HG03469 (cell line): ENCODE data around the gene BRAT1.
"Not testable (repeated sequence)": the region's sequence is repeated elsewhere in the genome, so short reads cannot be mapped to it uniquely, and the experiment has no call there.

Experiments used
- ATAC-seq: cut with Tn5 transposase; IDR thresholded peaks from one replicate; pipeline ENCODE4 v1.9.1; 2021; ENCODE audit warnings: mild to moderate bottlenecking, moderate library complexity, moderate number of reproducible peaks; ENCODE audit not compliant: unreplicated experiment

Gene BRAT1

DNA sequence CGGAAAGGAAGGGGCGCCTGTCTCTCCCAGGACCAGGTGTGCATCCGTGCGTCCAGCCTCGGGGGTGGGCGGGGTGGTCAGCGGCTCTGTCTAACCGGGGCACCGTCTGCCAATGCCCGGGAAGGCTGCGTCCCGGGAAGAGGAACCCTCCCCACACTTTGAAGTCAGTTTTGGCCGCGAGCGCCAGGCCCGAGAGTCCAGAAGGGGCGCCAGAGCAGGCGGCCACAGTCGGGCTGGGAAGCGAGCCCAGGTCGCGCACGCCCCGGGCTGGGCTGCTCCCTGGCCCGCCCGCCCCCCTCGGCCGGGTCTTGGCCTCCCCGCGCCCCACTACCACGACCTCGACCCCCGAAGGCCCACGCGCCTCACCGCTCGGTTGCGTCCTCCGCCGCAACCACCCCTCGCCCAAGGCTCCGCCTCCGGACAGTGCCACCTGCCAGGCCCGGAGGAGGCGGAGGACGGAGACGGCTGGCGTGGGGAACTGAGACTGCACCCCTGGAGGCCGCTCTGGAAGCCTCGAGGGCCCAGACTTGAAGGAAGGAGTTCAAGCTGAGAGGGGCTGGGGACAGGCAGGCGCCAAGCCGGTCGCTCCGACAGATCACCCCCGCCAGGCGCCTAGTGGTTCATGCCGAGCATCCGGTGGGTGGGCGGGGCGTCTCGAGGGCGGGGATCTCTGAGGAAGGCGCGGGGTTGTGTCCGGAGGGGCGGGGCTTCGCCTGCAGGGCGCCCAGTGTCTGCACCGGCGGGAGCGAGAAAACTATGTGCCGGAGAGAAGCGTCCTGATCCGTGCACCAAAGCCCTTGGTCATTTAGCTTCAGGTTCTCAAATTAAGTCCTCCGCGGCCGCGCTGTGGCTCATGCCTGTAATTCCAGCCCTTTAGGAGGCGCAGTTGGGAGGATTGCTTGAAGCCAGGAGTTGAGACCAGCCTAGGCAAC lies at the start of gene BRAT1:
BRAT1 (minus strand) TSS at position 404 of the 932 bp plus-strand sequence. CDS start 1,093 bp downstream, outside the sequence.
- ATAC-seq: peak; percentile 53

DNA sequence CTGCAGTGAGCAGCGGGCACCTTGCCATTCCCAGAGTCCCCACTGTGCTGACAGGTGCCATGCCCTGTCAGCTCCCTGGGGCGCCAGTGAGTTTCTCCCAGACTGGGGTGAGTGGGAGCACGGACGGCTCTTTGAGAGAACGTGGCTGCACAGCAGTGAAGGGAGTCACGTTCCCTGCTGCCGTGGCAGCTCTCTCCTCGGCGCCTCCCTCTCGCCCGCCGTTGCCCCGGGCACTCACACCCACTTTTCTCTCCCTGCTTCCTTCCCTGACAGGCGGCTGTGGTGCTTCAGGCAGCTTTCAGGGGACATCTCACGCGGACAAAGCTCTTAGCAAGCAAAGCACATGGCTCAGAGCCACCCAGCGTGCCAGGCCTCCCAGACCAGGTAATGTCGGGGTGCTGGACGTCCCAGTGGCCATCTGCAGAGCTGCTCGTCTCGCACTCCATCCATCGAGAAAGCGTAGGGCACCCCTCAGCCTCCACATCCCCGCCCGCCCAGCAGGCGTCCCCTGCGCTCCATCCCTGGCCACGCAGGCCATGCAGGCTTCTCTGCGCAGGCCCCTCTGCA lies 49.4 kb upstream of the BRAT1 start:
- ATAC-seq: no peak

DNA sequence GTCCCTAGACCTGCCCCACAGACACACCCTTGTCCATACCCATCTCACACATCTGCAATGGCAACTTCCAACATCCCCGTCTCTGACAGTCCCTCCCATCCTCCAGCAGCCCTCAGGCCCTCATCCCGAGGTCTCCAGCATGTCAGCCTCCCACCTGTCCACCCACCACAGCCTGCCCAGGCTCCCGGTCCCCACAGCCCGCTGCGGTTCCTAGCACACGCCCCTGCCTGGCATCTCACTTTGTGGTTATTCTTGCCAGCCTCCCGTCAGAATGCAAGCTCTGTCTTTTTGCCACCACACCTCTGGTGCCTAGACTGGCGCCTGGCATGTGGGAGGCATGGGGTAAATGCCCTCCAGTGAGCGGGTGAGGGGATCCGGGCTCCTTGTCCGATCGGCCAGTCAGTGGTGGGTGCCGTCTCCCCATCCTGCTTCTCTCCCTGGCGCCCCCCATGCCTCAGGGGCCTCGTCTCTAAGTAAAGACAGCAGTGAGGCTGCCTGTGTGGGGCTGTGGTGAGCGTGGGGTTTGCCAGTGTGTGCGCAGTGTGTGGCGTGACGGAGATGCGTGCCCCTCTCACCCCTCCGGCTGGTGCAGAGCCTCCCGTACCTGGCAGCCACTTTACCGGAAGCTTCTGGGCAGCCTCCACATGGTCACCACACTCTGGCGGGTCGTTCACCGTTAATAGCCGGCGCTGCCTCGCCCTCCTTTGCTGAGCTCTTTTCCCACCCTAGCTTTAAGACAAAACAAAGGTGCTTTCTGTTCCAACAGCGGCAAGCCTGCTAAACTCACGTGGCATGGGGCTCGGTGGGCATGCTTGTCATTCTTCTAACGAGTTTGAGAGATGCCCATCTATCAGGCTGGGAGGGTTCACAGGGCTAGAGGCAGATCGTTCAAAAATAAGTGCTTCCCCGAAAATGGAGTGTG lies 48.0 kb upstream of the BRAT1 start:
- ATAC-seq: no peak

DNA sequence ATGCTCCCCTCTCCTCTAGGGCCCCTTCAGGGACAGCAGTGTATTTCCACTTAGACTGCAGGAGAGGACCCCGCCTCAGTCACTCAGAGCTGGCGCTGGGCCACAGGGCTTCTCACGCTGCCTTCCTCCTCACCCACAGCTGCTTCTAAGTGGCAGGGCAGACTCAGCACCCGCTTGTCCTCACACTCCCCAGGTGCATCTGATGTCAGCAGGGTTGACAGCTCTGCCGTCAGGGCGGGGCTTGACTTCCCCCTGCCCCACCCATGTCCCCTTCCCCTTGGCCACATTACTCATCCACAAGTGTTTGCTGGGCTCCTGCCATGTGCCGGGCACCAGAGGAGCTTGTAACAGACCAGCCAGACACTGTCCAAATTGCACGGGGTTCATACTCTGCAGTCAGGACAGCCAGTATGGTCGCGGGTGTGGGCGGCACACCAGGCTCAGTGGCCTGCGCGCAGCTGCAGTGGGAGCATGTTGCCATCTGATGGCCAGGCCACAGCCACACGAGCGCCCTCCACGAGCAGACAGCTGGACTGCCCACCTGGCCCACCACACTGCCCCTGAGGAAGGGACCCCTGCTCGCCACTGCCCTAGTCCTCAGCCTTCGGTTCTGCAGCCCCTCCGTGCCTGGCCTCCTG lies 47.2 kb upstream of the BRAT1 start:
- ATAC-seq: no peak

DNA sequence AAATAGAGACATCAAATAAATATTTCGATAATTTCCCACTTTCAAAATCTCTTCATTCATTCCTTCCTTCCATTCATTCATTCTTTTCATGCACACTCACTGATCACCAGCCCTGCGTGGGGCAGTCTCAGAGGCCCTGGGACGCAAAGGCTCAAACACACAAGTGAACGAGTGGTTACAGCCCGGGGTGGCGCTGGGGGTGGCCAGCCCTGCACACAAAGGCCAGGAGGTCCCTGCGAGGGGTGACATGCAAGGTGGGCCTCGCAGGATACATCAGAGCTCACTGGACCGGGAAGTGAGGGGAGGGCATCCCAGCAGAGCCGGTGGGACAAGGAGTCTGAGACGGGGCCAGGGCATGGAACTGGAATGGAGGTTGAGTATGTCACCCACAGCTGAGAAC lies 46.6 kb upstream of the BRAT1 start:
- ATAC-seq: no peak

DNA sequence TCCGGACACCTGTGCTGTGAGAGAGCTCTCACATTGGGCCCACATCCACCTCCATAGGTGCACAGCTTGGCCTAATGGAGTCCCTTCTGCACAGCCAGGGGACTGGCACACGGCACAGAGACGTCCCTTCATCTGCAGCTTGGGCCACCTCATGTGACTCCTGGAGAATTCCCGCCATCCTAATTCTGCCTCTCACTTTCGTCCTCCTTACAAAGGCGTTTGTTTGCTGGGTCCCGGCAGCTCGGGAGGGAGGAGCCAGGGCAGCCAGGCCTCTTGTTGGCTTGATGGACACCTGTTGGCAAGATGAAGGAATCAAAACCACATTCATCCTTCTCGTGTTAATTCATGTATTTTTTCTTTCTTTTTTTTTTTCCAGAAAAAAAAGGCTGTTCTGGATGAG lies 45.7 kb upstream of the BRAT1 start:
- no peak for ATAC-seq

DNA sequence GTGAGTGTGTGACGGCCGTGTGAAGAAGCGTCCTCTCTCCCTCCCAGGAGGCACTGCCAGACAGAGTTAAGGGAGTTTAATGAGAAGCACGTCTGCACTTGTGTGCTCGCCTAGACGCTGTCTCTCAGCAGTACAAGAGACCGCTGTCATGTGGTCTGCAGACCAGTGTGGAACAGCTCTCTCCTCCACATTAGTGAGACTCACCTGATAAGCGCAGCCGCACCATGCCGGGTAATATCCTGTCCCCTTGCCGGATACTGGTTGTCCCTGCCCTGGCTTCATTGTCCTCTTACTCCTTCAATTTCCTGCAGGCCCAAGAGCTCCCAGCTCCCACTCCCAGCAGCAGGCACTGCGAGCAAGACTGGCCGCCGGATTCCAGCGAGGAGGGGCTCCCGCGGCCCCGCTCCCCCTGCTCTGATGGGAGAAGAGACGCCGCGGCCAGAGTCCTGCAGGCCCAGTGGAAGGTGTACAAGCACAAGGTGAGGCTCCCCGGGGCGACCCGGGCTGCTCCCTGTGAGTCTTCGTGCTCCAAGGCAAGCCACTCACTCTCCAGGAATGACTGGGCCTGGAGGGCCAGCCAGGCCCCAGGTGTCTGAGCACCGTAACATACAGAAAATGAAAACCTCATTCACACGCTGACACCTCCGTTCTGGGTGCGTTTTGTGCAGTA lies 43.0 kb upstream of the BRAT1 start:
- no peak for ATAC-seq

DNA sequence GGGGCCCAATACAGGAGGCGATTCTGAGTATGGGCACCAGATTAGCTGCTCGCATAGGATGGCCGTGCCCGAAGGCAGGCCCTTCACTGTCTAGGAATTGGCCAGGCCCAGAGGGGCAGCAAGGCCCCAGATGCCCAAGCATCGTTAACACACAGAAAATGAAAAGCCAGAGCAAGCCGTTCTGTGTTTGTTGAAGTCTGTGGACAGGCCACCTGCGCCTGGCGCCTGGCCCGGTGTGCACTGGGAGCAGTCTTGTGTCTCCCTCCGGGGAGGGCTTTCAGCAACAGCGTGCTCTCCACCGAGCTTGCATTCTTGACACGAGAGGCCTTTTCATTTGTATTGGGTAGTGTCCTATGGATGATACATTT lies 41.9 kb upstream of the BRAT1 start:
- no peak for ATAC-seq

DNA sequence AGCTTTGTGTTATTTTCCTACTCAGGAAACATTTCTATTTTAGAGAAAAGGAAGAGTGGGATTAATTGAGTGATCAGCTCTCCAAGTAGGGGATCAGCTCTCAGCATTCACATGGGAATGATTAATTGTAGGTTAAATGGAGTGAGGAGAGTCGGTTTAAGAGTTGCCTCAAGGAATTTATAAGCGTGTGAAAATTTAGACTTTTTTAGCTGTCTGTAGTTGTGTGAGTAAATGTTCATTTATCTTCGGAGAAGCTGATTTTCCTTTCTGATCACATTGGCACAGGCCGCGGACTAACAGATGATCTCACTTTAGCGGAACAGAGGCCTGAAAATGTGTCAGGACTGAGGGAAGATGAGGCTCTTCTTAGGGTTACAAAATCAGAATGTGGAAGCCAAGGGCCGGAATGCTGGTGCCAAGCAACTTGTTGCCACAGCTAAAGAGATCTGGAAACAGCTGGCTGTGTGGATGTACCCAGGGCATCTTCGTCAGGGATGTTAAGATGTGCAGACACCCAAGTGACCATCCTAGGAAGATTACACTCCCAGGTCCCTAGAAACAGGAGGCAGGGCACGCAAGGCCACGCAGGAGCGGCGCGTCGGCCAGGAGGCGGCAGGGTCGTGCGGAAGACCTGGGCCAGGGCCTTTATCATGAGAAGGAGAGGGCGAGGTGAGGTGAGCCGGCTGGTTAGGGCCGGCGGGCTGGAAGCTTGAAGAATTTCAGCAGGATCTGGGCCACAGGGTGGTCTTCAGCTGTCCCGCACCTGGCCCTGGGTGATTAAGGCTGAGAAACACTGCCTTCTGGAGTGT lies 41.3 kb upstream of the BRAT1 start:
- ATAC-seq: no peak

DNA sequence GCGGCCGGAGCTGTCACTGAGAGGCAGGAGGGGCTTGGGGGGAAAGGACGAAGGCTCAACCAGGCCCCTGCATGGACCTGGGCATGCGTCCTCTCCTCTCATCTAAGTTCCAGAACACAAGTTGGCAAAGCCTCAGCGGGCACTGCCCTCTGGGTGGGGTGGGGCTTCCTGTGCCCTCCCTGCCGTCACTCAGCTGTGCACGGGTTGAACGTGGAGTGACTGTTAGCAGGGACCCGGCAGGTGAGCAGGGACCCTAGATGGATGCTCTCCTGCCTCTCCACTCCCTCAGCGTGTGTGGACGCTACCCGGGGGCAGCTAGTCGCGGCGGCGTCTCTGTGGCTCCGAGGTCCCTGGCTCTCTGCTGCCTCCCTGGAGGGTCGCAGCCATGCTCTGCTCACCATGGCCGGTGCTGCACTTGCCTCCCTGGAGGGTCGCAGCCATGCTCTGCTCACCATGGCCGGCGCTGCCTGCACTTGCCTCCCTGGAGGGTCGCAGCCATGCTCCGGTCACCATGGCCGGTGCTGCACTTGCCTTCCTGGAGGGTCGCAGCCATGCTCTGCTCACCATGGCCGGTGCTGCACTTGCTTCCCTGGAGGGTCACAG lies 40.0 kb upstream of the BRAT1 start:
- no peak for ATAC-seq

DNA sequence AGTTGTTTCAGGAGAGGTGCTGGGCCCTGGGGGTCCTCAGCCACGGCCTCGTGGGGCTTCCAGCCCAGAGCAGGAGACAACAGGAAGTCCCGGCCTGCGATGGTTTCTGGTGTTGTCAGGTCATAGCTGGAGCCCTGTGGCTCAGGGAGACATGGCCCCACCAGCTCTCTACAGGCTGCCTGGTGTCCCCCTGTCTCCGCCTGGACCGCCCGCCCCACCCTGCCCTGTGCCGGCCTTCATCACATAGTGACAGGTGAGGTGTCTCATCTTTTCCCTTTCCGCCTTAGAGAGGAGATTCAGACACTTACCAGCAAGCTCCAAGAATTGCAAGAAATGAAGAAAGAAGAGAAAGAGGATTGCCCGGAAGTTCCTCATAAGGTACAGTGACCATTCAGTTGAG lies 39.3 kb upstream of the BRAT1 start:
- no peak for ATAC-seq

DNA sequence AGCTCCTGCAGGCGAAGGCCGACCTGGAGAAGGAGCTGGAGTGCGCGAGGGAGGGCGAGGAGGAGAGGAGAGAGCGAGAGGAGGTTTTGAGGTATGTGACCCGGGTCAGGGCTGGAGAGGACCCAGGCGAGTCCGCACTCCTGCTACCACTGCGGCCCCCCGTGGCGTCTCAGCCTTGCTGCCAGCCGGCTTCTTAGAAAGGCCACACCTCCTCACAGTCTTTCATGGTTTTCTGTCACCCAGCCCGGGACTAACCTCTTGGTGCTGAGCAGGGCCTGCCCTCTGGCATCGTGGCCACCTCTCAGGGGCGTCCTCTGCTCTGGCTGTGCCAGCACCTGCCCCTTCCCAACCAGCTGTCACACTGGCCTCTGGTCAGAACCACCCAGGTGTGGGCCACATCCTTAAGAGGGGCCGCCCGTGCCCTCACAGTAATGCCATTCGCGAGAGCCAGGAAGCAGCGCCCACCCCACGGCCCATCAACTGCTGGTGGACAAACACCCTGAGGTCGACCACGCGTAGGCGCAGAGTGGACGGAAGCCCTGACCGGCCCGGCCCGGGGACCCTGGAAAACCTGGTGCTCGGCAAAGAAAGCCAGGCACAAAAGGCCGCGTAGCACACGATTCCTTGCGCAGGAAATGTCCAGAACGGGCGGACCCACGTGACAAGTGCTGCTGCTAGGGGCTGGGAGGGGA lies 37.9 kb upstream of the BRAT1 start:
- no peak for ATAC-seq

DNA sequence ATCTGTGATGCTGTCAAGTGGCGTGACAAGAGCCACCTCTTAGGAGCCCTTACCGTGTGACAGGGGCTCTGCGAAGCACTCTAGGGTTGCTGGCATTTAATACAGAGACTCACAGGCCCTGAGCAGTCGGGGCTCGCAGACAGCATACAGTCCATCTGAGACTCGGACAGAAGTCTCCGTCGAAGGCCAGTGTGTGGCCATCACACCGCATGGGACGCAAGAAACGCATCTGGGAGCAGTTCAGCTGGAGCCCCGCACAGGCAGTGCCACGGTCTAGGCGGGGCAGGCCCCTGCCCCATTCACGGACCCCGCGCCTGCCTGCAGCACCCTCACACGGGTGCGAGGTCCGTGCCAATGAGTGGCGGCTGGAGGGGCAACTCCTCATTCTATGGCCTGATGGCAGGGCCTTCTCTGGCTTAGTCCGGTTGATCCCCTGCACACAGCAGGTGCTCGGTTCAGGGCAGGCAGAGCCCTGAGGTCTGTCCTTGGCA lies 37.1 kb upstream of the BRAT1 start:
- ATAC-seq: no peak

DNA sequence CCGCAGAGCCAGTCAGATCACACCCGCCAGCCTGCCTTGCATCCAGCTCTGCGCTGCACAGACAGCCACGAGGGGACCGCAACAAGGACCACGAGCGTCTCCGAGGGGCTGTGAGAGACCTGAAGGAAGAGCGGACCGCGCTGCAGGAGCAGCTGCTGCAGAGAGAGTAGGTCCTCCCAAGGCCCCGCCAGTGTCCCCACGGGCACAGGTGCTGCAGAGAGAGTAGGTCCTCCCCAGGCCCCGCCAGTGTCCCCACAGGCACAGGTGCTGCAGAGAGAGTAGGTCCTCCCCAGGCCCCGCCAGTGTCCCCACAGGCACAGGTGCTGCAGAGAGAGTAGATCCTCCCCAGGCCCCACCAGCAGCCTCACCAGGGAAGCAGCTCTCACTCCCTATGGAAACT lies 34.6 kb upstream of the BRAT1 start:
- ATAC-seq: not testable (repeated sequence)

DNA sequence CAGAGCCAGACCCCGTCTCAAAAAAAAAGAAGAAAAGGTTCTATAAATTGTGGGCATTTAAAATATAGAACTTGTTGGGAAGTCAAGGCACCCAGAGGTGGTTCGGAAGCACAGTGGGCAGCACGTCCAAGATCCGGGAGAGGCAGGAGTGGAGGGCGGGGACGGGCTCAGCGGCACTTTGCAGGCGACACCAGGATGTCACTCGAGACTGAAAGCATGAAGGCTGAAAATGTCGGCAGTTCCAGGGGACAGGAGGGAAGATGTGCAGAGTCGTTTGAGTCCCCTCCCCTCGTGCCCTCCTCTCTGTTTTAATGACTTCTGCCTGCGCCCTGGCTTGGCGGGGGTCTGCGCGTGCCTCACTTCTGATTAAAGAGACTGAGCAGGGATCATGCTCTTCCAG lies 34.0 kb upstream of the BRAT1 start:
- no peak for ATAC-seq

DNA sequence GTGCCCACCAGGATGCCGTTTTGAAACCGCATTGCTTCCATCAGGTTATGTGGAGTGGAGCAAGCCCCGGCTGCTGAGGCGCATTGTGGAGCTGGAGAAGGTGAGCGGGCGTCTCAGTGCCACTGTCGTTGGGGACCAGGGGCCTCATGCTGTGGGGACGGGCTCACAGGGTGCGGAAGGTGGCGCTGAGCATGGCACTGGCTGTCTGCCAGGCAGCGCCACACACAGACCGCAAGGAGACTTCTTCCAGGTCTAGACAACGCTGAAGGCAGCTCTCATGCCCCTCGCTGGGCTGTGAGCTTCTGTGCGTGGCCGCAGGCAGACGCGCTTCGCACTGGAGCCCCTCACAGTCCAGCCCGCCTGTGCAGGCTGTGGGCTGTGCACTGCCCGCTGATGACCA lies 32.5 kb upstream of the BRAT1 start:
- ATAC-seq: no peak

DNA sequence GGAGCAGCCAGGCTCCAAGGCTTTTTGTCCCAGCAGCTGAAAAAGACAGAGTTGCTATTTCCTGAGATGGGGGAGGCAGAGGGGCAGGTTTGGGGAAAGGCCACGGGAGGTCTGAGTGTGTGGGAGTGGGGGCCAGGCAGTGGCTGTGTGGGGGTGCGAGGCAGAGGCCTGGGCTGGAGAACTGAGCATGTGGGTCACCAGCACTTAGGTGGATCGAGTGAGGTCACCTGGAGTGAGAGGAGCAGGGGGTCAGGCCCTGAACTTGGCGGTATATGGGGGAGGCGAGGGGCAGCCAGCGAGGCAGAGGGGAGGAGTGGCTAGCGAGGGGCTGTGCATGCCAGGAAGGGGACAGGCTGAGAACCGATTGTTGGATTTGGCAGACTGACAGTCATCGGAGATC lies 31.8 kb upstream of the BRAT1 start:
- ATAC-seq: no peak

DNA sequence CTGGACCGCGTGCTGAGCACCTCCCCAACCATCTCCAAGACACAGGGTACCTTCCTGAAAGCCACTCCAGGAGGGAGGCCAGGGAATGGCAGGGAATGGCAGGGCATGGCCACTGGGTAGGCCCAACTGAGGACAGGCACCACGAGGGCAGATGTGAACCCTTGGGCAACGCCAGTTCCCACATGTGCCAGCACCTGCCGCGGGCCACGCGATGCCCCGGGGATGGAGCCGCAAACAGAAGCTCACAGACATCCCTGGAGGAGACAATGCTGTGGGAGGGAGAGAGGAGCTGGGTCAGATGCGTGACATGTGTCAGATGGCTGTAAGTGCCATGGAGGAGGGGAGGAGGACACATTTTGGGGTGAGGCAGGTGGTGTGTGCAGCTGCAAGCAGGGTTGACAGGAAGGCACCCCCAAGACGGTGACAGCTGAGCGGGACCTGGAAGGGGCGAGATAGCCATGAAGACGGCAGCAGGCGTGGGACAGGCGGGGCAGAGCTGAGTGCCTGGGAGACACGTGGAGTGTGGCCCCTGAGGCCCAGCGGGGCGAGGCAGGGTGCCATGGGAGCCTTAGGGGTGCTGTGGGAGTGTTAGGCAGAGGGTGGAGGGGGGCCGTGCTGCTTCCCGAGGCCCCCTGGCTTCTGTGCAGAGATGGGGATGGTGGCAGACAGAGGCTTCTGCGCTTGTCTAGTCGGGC lies 31.1 kb upstream of the BRAT1 start:
- no peak for ATAC-seq
